Naive B cell (primary cell): Measurements from ENCODE around the gene ALK. TPM values are rescaled to one million over a fixed set of nuclear protein-coding genes. Genes with fewer than 3 reads are reported as not detected.

ENCODE experiments used
- ATAC-seq, 2 donors: fragments of 150-1000 bp; cut with Tn5 transposase; 2 replicates each; pipeline ENCODE4 v1.10.0; 2021; ENCODE audit warnings: low read depth in 2 of 2, mild to moderate bottlenecking in 2 of 2, moderate library complexity in 2 of 2
- DNase-seq: peaks from one replicate; pipeline ENCODE4 v3.0.0; 2022
- H3K27ac Mint-ChIP-seq, 6 donors: one replicate each; pipeline ENCODE4 v1.8.0; 2020 to 2022; ENCODE audit warnings: mild to moderate bottlenecking in 6 of 6, mixed read lengths in 6 of 6, moderate library complexity in 5 of 6, inconsistent platforms in 2 of 6
- H3K27me3 Mint-ChIP-seq, 3 donors: one replicate each; pipeline ENCODE4 v1.8.0; 2021 to 2022; ENCODE audit warnings: mixed read lengths in 3 of 3, mild to moderate bottlenecking in 1 of 3
- H3K36me3 Mint-ChIP-seq, 2 donors: one replicate each; pipeline ENCODE4 v1.8.0; 2020 to 2022; ENCODE audit warnings: mixed read lengths in 2 of 2, inconsistent platforms in 1 of 2, mild to moderate bottlenecking in 1 of 2
- H3K4me1 Mint-ChIP-seq, 3 donors: one replicate each; pipeline ENCODE4 v1.8.0; 2020 to 2022; ENCODE audit warnings: mixed read lengths in 3 of 3, inconsistent platforms in 1 of 3, mild to moderate bottlenecking in 1 of 3, moderate library complexity in 1 of 3
- H3K4me3 Mint-ChIP-seq, 8 donors: one replicate each; pipeline ENCODE4 v1.8.0; 2020 to 2022; ENCODE audit warnings: mild to moderate bottlenecking in 8 of 8, mixed read lengths in 8 of 8, moderate library complexity in 8 of 8, inconsistent platforms in 2 of 8
- H3K9me3 Mint-ChIP-seq, 7 donors: one replicate each; pipeline ENCODE4 v1.8.0; 2020 to 2022; ENCODE audit warnings: mixed read lengths in 7 of 7, mild to moderate bottlenecking in 5 of 7, inconsistent platforms in 2 of 7, moderate library complexity in 1 of 7
- polyA plus RNA-seq, 6 donors: library from polyadenylated mRNA; unstranded; fragments of 300-500 nt; fragmentation: Illumina TruSeq; gene quantifications; one replicate each; pipeline ENCODE4 v1.2.3, GENCODE V29; 2021; ENCODE audit warnings: low read depth in 6 of 6

The ALK gene
- polyA plus RNA-seq, 6 donors from 2014 or later, result not detected

DNA sequence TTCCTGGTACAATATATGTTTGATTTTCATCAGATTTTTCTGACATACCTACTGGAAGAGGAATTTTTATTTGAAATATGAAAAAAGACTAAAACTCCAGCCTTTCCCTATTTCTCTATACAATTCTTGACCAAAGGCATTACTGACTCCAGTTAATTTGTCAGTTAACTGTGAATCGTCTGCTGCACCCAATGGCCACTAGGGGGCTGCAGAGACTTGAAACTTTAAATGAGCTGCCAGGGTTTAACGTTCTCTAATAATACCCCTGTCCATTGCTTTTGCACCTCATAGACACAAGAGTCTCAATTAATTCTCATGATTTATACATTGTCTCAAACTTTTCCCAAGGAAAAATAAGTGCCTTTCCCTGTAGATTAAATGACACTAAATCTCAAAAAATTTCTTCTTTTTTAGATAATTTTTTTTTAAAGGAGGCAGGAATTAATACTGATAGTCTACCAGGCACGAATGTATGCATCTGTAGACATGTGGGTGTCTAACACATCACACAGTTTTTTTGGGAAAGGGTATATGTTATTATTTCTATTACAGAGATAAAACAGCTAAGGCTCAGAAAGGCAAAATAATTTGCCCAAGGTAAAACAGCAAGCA is 1.8 kb upstream of the ALK start:
- Mint-ChIP-seq H3K27ac (no peak overlapping the region), H3K36me3 (peaks cover 5 to 13% of the 10 kb centered on the region in 2 donors), H3K9me3 (peaks cover 0 to 13% (median 11%) of the 10 kb centered on the region in 7 donors), H3K27me3 (peaks cover 52 to 55% (median 53%) of the 10 kb centered on the region in 3 donors), H3K4me1 (peaks cover 6 to 19% (median 6%) of the 10 kb centered on the region in 3 donors), H3K4me3 (no peak overlapping the region)
- DNase-seq (peak; percentile 21), ATAC-seq (peak in 1 of 2 donors; percentile 20)

- Mint-ChIP-seq H3K27ac (no peak overlapping the region), H3K4me1 (peaks cover 6 to 19% (median 6%) of the 10 kb centered on the region in 3 donors), H3K9me3 (peaks cover 0 to 12% (median 11%) of the 10 kb centered on the region in 7 donors), H3K36me3 (peaks cover 5 to 13% of the 10 kb centered on the region in 2 donors), H3K27me3 (peaks cover 54 to 62% (median 57%) of the 10 kb centered on the region in 3 donors), H3K4me3 (peak overlapping the region in 2 of 8 donors; percentile 20 to 54)
- no peak for ATAC-seq
- no peak for DNase-seq
Measured at GRCh38 chr2:29922605-29923004, 1.2 kb upstream of the ALK start.

GRCh38 chr2:29920631-29921559 is 491 bp downstream of the ALK start:
- H3K4me1 Mint-ChIP-seq, result peaks cover 6 to 19% (median 6%) of the 10 kb centered on the region in 3 donors
- peaks cover 0 to 12% (median 11%) of the 10 kb centered on the region in 7 donors for H3K9me3 Mint-ChIP-seq
- no peak overlapping the region for H3K27ac Mint-ChIP-seq
- no peak for DNase-seq
- peak in 1 of 2 donors; percentile 8 for ATAC-seq
- H3K27me3 Mint-ChIP-seq, result peaks cover 60 to 79% (median 71%) of the 10 kb centered on the region in 3 donors
- H3K4me3 Mint-ChIP-seq, result peak overlapping the region in 6 of 8 donors; percentile 46 to 66 (median 61)
- peaks cover 8 to 13% of the 10 kb centered on the region in 2 donors for H3K36me3 Mint-ChIP-seq

DNA sequence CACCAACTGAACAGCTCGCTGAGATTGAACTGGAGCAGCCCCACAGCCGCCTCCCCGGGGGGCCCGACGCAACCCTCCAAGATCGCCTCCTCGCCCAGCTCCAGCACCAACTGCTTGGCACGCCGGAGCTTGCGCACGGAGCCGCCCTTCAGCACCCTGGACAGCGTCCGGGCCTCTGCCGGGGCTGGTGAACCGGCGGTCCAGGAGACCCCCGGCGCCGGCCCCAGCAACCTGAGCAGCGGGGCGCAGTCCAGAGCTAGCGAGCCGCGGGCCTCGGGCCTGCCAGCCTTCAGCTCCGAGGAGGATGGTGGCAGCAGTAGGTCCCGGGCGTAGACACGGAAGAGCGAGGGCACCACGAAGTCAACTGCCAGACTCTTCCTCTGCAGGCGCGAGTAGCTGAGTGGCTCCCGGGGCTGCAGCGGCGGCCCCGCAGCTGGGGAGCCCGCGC is 1.2 kb downstream of the ALK start:
- H3K36me3 Mint-ChIP-seq, result peaks cover 8 to 13% of the 10 kb centered on the region in 2 donors
- DNase-seq (peak; percentile 15), ATAC-seq (no peak)
- peaks cover 58 to 85% (median 74%) of the 10 kb centered on the region in 3 donors for H3K27me3 Mint-ChIP-seq
- peak overlapping the region in 2 of 8 donors; percentile 54 to 61 for H3K4me3 Mint-ChIP-seq
- H3K9me3 Mint-ChIP-seq, result peaks cover 0 to 12% (median 11%) of the 10 kb centered on the region in 7 donors
- H3K27ac Mint-ChIP-seq, result no peak overlapping the region
- H3K4me1 Mint-ChIP-seq, result peaks cover 6 to 19% (median 6%) of the 10 kb centered on the region in 3 donors

- Mint-ChIP-seq H3K4me1 (peaks cover 6 to 19% (median 6%) of the 10 kb centered on the region in 3 donors), H3K36me3 (peaks cover 8 to 13% of the 10 kb centered on the region in 2 donors), H3K4me3 (peak overlapping the region in 1 of 8 donors; percentile 41), H3K27ac (no peak overlapping the region), H3K9me3 (peaks cover 0 to 12% (median 11%) of the 10 kb centered on the region in 7 donors), H3K27me3 (peaks cover 58 to 75% (median 67%) of the 10 kb centered on the region in 3 donors)
- ATAC-seq (no peak), DNase-seq (no peak)
Measured at GRCh38 chr2:29918941-29919340, 2.4 kb downstream of the ALK start.

- Mint-ChIP-seq H3K36me3 (peaks cover 8 to 13% of the 10 kb centered on the region in 2 donors), H3K4me1 (peaks cover 6 to 19% (median 6%) of the 10 kb centered on the region in 3 donors), H3K27ac (no peak overlapping the region), H3K9me3 (peaks cover 0 to 12% (median 11%) of the 10 kb centered on the region in 7 donors), H3K27me3 (peaks cover 53 to 78% (median 69%) of the 10 kb centered on the region in 3 donors), H3K4me3 (no peak overlapping the region)
- ATAC-seq (no peak), DNase-seq (no peak)
Measured at GRCh38 chr2:29917781-29918180, 3.6 kb downstream of the ALK start.

DNA sequence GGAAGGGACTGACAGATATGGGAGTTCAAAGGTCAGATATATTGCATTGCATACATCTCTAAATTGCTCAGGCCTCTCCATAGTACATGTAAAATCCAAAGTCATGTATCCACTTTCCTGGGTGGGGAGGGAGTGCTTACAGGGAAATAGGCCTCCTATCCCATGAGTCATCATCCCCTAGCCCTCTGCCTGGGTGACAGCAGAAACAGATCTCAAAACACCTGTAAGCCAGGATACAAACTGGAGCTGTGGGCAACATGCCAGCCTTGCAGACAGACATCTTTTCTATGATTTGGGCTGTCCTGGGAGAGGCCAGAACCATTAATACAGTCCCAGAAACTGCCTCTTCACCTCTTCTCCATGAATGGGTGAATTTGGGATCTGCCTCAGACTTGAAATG is 4.8 kb downstream of the ALK start:
- Mint-ChIP-seq H3K27ac (no peak overlapping the region), H3K9me3 (peaks cover 0 to 11% (median 7%) of the 10 kb centered on the region in 7 donors), H3K36me3 (peaks cover 8 to 13% of the 10 kb centered on the region in 2 donors), H3K27me3 (peaks cover 42 to 67% (median 59%) of the 10 kb centered on the region in 3 donors), H3K4me3 (no peak overlapping the region), H3K4me1 (peaks cover 3 to 12% (median 6%) of the 10 kb centered on the region in 3 donors)
- no peak for ATAC-seq
- DNase-seq, result no peak

- Mint-ChIP-seq H3K27me3 (peaks cover 22 to 33% (median 23%) of the 10 kb centered on the region in 3 donors), H3K27ac (no peak overlapping the region), H3K9me3 (peaks cover 0 to 8% (median 5%) of the 10 kb centered on the region in 7 donors), H3K4me1 (no peaks in the 10 kb centered on the region), H3K36me3 (no peaks in the 10 kb centered on the region), H3K4me3 (no peak overlapping the region)
- ATAC-seq (no peak), DNase-seq (no peak)
Measured at GRCh38 chr2:29910960-29911359, 10.4 kb downstream of the ALK start.

- ATAC-seq, result no peak
- peaks cover 19 to 31% (median 23%) of the 10 kb centered on the region in 3 donors for H3K27me3 Mint-ChIP-seq
Measured at GRCh38 chr2:29910465-29910864, 10.9 kb downstream of the ALK start.

GRCh38 chr2:29902356-29902755 is 19.0 kb downstream of the ALK start:
- H3K36me3 Mint-ChIP-seq, result no peaks in the 10 kb centered on the region
- DNase-seq, result no peak
- H3K9me3 Mint-ChIP-seq, result peaks cover 0 to 6% (median 0%) of the 10 kb centered on the region in 7 donors
- H3K4me1 Mint-ChIP-seq, result no peaks in the 10 kb centered on the region
- H3K27me3 Mint-ChIP-seq, result peaks cover 32 to 53% (median 52%) of the 10 kb centered on the region in 3 donors
- no peak overlapping the region for H3K27ac Mint-ChIP-seq
- H3K4me3 Mint-ChIP-seq, result no peak overlapping the region
- no peak for ATAC-seq

More at GRCh38 chr2:29910465-29910864, 10.9 kb downstream of the ALK start:
- Mint-ChIP-seq H3K9me3 (peaks cover 0 to 8% (median 5%) of the 10 kb centered on the region in 7 donors), H3K27ac (no peak overlapping the region), H3K4me1 (no peaks in the 10 kb centered on the region), H3K36me3 (no peaks in the 10 kb centered on the region), H3K4me3 (no peak overlapping the region)
- no peak for DNase-seq

GRCh38 chr2:29900971-29901633 is 20.3 kb downstream of the ALK start:
- ATAC-seq (no peak), DNase-seq (no peak)
- no peak overlapping the region for H3K27ac Mint-ChIP-seq
- no peaks in the 10 kb centered on the region for H3K4me1 Mint-ChIP-seq
- H3K36me3 Mint-ChIP-seq, result no peaks in the 10 kb centered on the region
- H3K4me3 Mint-ChIP-seq, result no peak overlapping the region
- H3K9me3 Mint-ChIP-seq, result peaks cover 0 to 6% (median 0%) of the 10 kb centered on the region in 7 donors
- H3K27me3 Mint-ChIP-seq, result peaks cover 32 to 57% (median 54%) of the 10 kb centered on the region in 3 donors

- Mint-ChIP-seq H3K27me3 (peaks cover 32 to 56% (median 54%) of the 10 kb centered on the region in 3 donors), H3K9me3 (peaks cover 0 to 6% (median 0%) of the 10 kb centered on the region in 7 donors), H3K4me1 (no peaks in the 10 kb centered on the region), H3K4me3 (no peak overlapping the region), H3K36me3 (no peaks in the 10 kb centered on the region), H3K27ac (no peak overlapping the region)
- ATAC-seq (no peak), DNase-seq (no peak)
Measured at GRCh38 chr2:29898999-29899398, 22.4 kb downstream of the ALK start.
